Transverse colon (tissue), 4 donors: ENCODE data around the gene KANSL3. TPM values are rescaled to one million over a fixed set of nuclear protein-coding genes. Genes with fewer than 3 reads are reported as not detected.

Experiments
- DNase-seq: peaks from one replicate; pipeline ENCODE4 v3.0.0-alpha.2; 2019
- H3K27ac ChIP-seq, 4 donors: fragments of 200-600 bp; sonication (generic); 2 replicates each; pipeline ENCODE4 v1.5.1; 2016 to 2018; ENCODE audit warnings: inconsistent platforms in 4 of 4
- H3K27me3 ChIP-seq: fragments of 200-600 bp; sonication (generic); 2 replicates; pipeline ENCODE4 v1.5.1; 2017; ENCODE audit warnings: inconsistent platforms
- H3K36me3 ChIP-seq, 4 donors: fragments of 200-600 bp; sonication (generic); 2 replicates each; pipeline ENCODE4 v1.5.1; 2017 to 2019; ENCODE audit warnings: inconsistent platforms in 4 of 4
- H3K4me1 ChIP-seq, 4 donors: fragments of 200-600 bp; sonication (generic); 2 replicates each; pipeline ENCODE4 v1.5.1; 2017 to 2020; ENCODE audit warnings: inconsistent platforms in 4 of 4
- H3K4me3 ChIP-seq, 4 donors: fragments of 200-600 bp; sonication (generic); 1 replicate in 1 of 4; 2 replicates in 3 of 4; pipeline versions ENCODE4 v1.5.1 to v1.6.1; 2017 to 2019; ENCODE audit warnings: inconsistent platforms in 4 of 4
- H3K9me3 ChIP-seq, 2 donors: fragments of 200-600 bp; sonication (generic); 2 replicates each; pipeline ENCODE4 v1.5.1; 2017 to 2019; ENCODE audit warnings: inconsistent platforms in 2 of 2
- EP300 ChIP-seq: sonication (generic); formaldehyde crosslinking; IDR thresholded peaks from one replicate; pipeline ENCODE4 v1.6.1; 2017; ENCODE audit warnings: antibody characterized with exemption, low read depth
- POLR2A ChIP-seq: fragments of 450-650 bp; IDR thresholded peaks from one replicate; pipeline ENCODE4 v1.6.1; 2016; ENCODE audit warnings: antibody characterized with exemption, mild to moderate bottlenecking, moderate library complexity
- POLR2AphosphoS5 ChIP-seq, 3 donors: sonication (generic); formaldehyde crosslinking; IDR thresholded peaks; one replicate each; pipeline ENCODE4 v1.6.1; 2016; ENCODE audit warnings: antibody characterized with exemption in 3 of 3
- WGBS, 2 donors: methylation state at CpG; one replicate each; pipeline ENCODE4 v1.1.5; 2018; ENCODE audit warnings: low coverage in 1 of 2; 5-methylcytosine and 5-hydroxymethylcytosine counted together
- in situ Hi-C, 4 donors: fragments of 200-750 bp; cut with MboI; loops; one replicate each; pipeline versions ENCODE4 v1.15.0 to v1.15.1; 2017; ENCODE audit warnings: low sequenced_read_pairs in 3 of 4, low pct_ligation_motif_present in 1 of 4, low pct_unique_long_range_greater_than_20kb in 1 of 4
- intact Hi-C: fragments of 100-400 bp; cut with DNase I; formaldehyde crosslinking; loops from one replicate; pipeline ENCODE4 v1.15.1; 2023; ENCODE audit warnings: low total_unique reads
- total RNA-seq, 4 donors: library from RNA; depleted of rRNA; stranded (reverse); fragments of >200 nt; gene quantifications; one replicate each; pipeline ENCODE4 v1.1.0, GENCODE V29; 2016
- TF ChIP-seq, protein P1 (sequence below), 5 experiments: fragments of 200-600 bp in 3 of 5; fragments of 450-650 bp in 2 of 5; sonication (generic) in 3 of 5; IDR thresholded peaks; 1 replicate in 2 of 5; 2 replicates in 3 of 5; pipeline ENCODE4 v1.5.1; 2016 to 2017; ENCODE audit warnings: antibody characterized with exemption in 5 of 5, inconsistent platforms in 3 of 5, mild to moderate bottlenecking in 2 of 5, moderate library complexity in 1 of 5

Gene KANSL3
- total RNA-seq, 4 donors from 2014 or later: 45.6 to 59.9 (median 53.4) TPM

DNA sequence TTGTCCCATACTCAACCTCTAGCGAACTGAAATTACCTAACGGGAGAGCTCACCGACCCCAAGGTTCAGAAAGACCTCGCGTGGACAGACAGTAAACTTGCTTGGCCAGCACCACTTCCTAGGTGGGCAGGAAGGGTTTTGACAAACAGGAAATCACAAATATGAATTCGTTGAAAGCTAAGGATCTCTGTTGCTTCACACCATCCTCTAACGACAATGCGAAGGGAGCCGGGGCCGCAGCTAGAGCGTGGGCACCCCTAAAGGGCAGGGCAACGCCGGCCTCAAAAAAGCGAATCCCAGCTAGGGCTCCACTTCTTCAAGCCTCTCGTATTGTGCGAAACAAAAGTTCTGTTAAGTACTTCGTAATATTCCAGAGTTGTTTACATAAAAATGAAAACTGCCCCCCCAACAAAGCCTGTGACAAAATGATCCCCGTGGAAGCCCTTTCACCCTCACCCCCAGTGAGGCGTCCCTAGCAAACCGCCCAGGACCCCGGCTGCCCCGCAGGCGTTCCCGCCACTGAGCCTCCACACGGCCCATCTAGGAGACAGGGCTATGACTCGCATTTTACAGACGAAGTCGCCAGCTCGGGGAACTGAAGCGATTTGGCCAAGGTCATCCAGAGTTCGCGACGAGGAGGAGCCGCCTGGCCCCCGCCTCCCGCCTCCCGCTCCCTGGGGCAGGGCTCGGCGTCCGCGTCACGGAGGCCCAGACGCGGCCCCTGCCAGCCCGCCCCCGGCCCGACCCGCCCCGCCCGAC is 548 bp downstream of the KANSL3 start:
- H3K4me3 ChIP-seq: peak overlapping the region; percentile 36 to 74 (median 62)
- H3K27me3 ChIP-seq: no peaks in the 10 kb centered on the region
- TF ChIP-seq, protein P1, sequence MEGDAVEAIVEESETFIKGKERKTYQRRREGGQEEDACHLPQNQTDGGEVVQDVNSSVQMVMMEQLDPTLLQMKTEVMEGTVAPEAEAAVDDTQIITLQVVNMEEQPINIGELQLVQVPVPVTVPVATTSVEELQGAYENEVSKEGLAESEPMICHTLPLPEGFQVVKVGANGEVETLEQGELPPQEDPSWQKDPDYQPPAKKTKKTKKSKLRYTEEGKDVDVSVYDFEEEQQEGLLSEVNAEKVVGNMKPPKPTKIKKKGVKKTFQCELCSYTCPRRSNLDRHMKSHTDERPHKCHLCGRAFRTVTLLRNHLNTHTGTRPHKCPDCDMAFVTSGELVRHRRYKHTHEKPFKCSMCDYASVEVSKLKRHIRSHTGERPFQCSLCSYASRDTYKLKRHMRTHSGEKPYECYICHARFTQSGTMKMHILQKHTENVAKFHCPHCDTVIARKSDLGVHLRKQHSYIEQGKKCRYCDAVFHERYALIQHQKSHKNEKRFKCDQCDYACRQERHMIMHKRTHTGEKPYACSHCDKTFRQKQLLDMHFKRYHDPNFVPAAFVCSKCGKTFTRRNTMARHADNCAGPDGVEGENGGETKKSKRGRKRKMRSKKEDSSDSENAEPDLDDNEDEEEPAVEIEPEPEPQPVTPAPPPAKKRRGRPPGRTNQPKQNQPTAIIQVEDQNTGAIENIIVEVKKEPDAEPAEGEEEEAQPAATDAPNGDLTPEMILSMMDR (IDR thresholded peaks at IDR 0.05): no peak
- TF ChIP-seq POLR2AphosphoS5 (IDR thresholded peaks at IDR 0.05) (no peak), EP300 (no peak), POLR2A (no peak)
- peak overlapping the region; percentile 89 to 96 (median 94) for H3K27ac ChIP-seq
- no peaks in the 10 kb centered on the region for H3K9me3 ChIP-seq
- intact Hi-C loops (loop anchor here (10.0 kb wide), 1 partner anchor 127 kb away; the partner anchor contains the start of gene CNNM4), in situ Hi-C loops (no loop called here)
- H3K36me3 ChIP-seq: no peaks in the 10 kb centered on the region
- peaks cover 8 to 37% (median 21%) of the 10 kb centered on the region in 4 donors for H3K4me1 ChIP-seq
- peak; percentile 89 for DNase-seq
- WGBS, 2 donors: 0% methylated on average over 8 to 34 of the region's 50 CpGs

DNA sequence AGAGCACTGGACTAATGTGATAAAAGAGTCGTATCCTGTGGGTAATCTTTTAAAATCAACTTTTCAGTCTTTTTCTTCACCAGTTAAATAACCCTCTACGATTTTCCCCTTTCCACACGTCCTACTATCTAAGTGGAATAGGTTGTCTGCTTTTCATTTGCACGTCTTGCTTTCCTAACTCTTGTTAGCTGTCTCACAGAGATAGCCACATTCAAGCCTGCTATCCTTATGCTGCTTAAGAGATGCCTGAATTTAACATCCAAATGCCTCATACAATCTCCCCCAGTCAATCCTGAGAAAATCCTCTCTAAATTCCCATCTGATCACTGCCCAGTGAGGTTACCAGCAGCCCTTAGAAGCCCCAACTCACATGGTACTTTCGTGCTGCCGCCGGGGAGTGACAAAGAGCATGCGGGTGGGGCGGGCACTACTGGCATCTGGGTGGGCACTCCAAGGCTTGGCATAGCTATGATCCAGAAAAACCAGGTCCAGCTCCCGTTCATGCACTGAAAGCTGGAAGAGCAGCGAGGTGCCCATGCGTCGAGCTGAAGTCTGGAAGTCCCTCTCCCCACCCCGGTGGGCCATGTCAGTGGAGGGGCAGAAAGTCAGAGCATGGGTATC is 1.5 kb downstream of the KANSL3 start:
- DNase-seq: peak; percentile 31
- H3K4me3 ChIP-seq: peak overlapping the region; percentile 36 to 74 (median 62)
- H3K4me1 ChIP-seq: peaks cover 12 to 46% (median 21%) of the 10 kb centered on the region in 4 donors
- no peak for TF ChIP-seq EP300
- no peak for TF ChIP-seq POLR2AphosphoS5 (IDR thresholded peaks at IDR 0.05)
- TF ChIP-seq, protein P1 (IDR thresholded peaks at IDR 0.05): no peak
- TF ChIP-seq POLR2A: no peak
- in situ Hi-C loops (no loop called here), intact Hi-C loops (loop anchor here (10.0 kb wide), 1 partner anchor 128 kb away; the partner anchor contains the start of gene CNNM4)
- H3K36me3 ChIP-seq: no peaks in the 10 kb centered on the region
- peak overlapping the region; percentile 89 to 96 (median 94) for H3K27ac ChIP-seq
- 34 to 58% methylated on average over 4 to 14 of the region's 14 CpGs for WGBS, 2 donors
- no peaks in the 10 kb centered on the region for H3K27me3 ChIP-seq
- no peaks in the 10 kb centered on the region for H3K9me3 ChIP-seq

DNA sequence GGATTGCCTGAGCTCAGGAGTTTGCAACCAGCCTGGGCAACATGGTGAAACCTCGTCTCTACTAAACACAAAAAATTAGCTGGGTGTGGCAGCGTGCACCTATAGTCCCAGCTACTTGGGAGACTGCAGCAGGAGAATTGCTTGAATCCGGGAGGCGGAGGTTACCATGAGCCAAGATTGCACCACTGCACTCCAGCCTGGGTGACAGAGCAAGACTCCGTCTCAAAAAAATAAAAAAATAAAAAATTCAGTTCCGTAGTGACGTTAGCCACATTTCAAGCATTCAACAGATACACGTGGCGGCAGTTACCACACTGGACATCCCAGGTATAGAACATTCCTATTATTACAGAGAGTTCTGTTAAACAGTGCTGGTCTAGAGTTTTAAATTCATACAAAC is 4.5 kb downstream of the KANSL3 start:
- H3K36me3 ChIP-seq: peaks cover 0 to 19% (median 9%) of the 10 kb centered on the region in 4 donors
- intact Hi-C loops: loop anchor here (10.0 kb wide), 1 partner anchor 131 kb away; the partner anchor contains the start of gene CNNM4
- H3K4me3 ChIP-seq: no peak overlapping the region
- TF ChIP-seq POLR2AphosphoS5 (IDR thresholded peaks at IDR 0.05) (no peak), EP300 (no peak)
- in situ Hi-C loops: no loop called here
- no peak overlapping the region for H3K27ac ChIP-seq
- H3K4me1 ChIP-seq: peaks cover 12 to 43% (median 20%) of the 10 kb centered on the region in 4 donors
- WGBS, 2 donors: 93 to 97% methylated on average over 8 to 9 of the region's 9 CpGs
- no peak for DNase-seq
- H3K9me3 ChIP-seq: no peaks in the 10 kb centered on the region
- no peaks in the 10 kb centered on the region for H3K27me3 ChIP-seq

DNA sequence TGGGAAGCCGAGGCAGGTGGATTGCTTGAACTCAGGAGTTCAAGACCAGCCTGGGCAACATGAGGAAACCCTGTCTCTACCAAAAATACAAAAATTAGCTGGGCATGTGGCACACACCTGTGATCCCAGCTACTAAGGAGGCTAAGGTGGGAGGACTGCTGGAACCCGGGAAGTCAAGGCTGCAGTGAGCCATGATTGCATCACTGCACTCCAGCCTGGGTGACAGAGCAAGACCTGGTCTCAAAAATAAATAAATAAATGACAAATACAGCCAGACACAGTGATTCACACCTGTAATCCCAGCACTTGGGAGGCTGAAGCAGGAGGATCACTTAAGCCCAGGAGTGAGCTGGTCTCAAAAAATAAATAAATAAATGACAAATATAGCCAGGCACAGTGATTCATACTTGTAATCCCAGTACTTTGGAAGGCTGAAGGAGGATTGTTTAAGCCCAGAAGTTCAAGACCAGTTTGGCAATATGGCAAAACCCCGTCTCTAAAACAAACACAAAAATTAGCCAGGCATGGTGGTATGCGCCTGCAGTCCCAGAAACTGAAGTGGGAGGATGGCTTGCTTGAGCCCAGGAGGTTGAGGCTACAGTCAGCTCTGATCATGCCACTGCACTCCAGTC is 6.2 kb downstream of the KANSL3 start:
- H3K4me1 ChIP-seq: peaks cover 11 to 36% (median 17%) of the 10 kb centered on the region in 4 donors

More for the DNA sequence above, 6.2 kb downstream of the KANSL3 start:
- no peak for DNase-seq
- intact Hi-C loops (loop anchor here (10.0 kb wide), 1 partner anchor 133 kb away; the partner anchor contains the start of gene CNNM4), in situ Hi-C loops (no loop called here)
- no peak overlapping the region for H3K4me3 ChIP-seq
- WGBS, 2 donors: 83 to 87% methylated on average over 4 of the region's 4 CpGs
- H3K36me3 ChIP-seq: peaks cover 0 to 30% (median 13%) of the 10 kb centered on the region in 4 donors
- no peaks in the 10 kb centered on the region for H3K27me3 ChIP-seq
- no peaks in the 10 kb centered on the region for H3K9me3 ChIP-seq
- TF ChIP-seq EP300 (no peak), POLR2AphosphoS5 (IDR thresholded peaks at IDR 0.05) (no peak), POLR2A (no peak)
- TF ChIP-seq, protein P1 (IDR thresholded peaks at IDR 0.05): no peak
- no peak overlapping the region for H3K27ac ChIP-seq
